Liver (tissue), 3 donors: Measurements from ENCODE around the gene KRTAP3-3.

Source experiments
- CTCF ChIP-seq: fragments of 150-350 bp; IDR thresholded peaks from 2 replicates; pipeline ENCODE4 v1.5.1; 2017; ENCODE audit warnings: improper control_type of control experiment, low read depth, low read length; ENCODE audit not compliant: missing input control
- EGR1 ChIP-seq, 2 donors: IDR thresholded peaks; 2 replicates each; pipeline ENCODE4 v1.6.1; 2016 to 2018; ENCODE audit warnings: antibody characterized with exemption in 2 of 2, low read depth in 2 of 2
- MAX ChIP-seq: IDR thresholded peaks from 2 replicates; pipeline ENCODE4 v1.6.1; 2016; ENCODE audit warnings: antibody characterized with exemption
- REST ChIP-seq: IDR thresholded peaks from 2 replicates; pipeline ENCODE4 v1.6.1; 2016; ENCODE audit warnings: antibody characterized with exemption, mild to moderate bottlenecking
- TAF1 ChIP-seq: conservative IDR thresholded peaks from 2 replicates; pipeline ENCODE4 v1.6.1; 2016; ENCODE audit warnings: antibody characterized with exemption, mild to moderate bottlenecking
- TF ChIP-seq, protein P1 (sequence below): IDR thresholded peaks from 2 replicates; pipeline ENCODE4 v1.6.1; 2016; ENCODE audit warnings: antibody characterized with exemption
- donor health status: healthy.
- donor health status: healthy.

GRCh38 chr17:40980596-40980995, 13.4 kb downstream of the KRTAP3-3 start:
- TF ChIP-seq CTCF (no peak), TAF1 (no peak), MAX (no peak), EGR1 (IDR thresholded peaks at IDR 0.05; ENCODE audit: low read depth in 2 of 2) (no peak), REST (no peak)
- TF ChIP-seq, protein P1, sequence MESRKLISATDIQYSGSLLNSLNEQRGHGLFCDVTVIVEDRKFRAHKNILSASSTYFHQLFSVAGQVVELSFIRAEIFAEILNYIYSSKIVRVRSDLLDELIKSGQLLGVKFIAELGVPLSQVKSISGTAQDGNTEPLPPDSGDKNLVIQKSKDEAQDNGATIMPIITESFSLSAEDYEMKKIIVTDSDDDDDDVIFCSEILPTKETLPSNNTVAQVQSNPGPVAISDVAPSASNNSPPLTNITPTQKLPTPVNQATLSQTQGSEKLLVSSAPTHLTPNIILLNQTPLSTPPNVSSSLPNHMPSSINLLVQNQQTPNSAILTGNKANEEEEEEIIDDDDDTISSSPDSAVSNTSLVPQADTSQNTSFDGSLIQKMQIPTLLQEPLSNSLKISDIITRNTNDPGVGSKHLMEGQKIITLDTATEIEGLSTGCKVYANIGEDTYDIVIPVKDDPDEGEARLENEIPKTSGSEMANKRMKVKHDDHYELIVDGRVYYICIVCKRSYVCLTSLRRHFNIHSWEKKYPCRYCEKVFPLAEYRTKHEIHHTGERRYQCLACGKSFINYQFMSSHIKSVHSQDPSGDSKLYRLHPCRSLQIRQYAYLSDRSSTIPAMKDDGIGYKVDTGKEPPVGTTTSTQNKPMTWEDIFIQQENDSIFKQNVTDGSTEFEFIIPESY, result no peak
